A549 treated with ZK216348 at 1 μM for 4 hours (cell line): Measurements from ENCODE around the gene HYAL1. TPM values are rescaled to one million over a fixed set of nuclear protein-coding genes. Genes with fewer than 3 reads are reported as not detected.

Source experiments
- total RNA-seq: library from RNA; stranded (reverse); fragments of 200-300 nt; extraction: Qiagen RNA extraction; gene quantifications from 5 replicates; pipeline ENCODE4 v1.2.3, GENCODE V29; 2022; ENCODE audit warnings: low read depth

Gene HYAL1, protein sequence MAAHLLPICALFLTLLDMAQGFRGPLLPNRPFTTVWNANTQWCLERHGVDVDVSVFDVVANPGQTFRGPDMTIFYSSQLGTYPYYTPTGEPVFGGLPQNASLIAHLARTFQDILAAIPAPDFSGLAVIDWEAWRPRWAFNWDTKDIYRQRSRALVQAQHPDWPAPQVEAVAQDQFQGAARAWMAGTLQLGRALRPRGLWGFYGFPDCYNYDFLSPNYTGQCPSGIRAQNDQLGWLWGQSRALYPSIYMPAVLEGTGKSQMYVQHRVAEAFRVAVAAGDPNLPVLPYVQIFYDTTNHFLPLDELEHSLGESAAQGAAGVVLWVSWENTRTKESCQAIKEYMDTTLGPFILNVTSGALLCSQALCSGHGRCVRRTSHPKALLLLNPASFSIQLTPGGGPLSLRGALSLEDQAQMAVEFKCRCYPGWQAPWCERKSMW
- total RNA-seq: 0.24 to 0.80 TPM (median 0.46 TPM) in 5 replicates

DNA sequence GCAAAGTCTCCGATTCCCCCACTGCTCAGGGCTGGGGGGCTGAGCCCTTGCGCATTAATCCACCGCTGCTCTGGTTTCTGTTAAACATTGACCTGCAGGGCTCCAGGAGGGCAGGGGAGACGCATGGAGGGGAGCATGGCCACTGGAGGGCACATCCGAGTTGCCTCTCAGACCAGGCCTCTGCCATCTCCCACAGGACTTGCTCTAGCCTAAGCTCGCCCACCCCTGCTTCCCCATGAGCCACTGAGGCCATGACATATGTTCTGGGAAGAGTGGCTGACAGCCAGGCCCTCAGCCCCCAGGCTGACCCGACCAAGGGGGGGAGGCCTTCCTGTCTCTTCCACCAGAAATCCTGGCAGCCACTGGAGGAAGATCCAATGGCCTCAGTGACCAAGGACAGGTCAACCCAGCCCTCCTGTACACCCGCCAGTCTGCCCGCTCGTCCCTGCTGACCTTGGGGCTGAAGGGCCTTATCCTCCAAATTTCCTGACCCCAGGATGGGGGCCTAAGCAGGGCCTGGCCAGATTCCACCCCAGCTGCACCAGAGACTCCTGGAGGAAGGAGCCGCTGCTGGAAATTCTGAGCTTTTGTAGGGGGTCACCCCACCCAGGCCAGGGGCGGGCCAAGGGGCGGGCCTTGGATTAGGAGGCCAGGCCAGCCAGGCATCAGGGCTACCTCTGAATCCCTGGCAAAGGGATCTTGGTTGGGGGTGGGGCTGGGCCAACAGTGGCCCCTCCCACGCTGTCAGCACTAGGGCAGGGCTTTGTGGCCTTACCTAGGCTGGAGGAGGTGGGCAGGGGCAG lies at the start of gene HYAL1:
HYAL1 (minus strand) TSS at position 562 of the 803 bp plus-strand sequence. CDS start 618 bp downstream, outside the sequence.

DNA sequence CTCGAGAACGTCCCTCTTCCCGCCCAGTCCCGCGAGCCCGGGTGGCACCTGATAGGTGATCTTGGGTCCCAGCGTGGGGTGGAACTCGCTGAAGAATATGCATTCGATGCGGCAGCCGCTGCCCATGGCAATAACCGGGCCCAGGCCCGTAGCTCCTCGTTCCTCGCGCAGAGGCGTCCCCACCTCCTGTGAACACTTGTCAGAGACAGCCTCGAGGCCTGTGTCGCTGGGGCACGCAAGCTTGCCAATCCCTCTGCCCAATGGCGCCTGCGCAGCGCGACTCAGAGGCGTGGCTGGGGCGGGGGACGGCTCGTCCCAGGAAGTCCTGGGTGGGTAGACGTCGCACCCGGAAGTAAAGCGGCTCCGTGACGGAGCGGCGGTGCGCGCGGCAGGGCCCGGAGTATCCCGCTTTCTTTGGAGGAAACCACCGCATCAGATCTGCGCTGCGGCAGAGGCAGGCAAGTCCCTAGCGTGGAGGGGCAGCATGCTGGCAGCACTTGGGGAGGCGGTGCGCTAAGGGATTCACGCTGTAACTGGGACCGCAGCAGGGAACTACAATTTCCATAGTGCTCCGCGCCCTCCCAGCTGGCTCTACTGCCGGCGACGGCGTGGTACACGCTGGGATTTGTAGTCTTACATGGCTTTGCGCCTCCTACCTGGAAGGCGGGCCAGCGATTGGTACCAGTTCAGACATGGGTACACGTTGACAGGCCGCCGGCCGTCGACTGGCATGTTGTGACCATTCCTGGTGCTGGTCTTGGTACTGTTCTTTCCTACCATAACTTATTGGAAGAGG lies 47.4 kb upstream of the HYAL1 start, which contains the start of the genes CYB561D2 and NPRL2:
CYB561D2 (plus strand) TSS at position 336 of the 796 bp plus-strand sequence. CDS start 572 bp downstream, outside the sequence.
NPRL2 (minus strand) TSS at position 249 of the 796 bp plus-strand sequence; CDS start at position 126, 123 bp downstream.

DNA sequence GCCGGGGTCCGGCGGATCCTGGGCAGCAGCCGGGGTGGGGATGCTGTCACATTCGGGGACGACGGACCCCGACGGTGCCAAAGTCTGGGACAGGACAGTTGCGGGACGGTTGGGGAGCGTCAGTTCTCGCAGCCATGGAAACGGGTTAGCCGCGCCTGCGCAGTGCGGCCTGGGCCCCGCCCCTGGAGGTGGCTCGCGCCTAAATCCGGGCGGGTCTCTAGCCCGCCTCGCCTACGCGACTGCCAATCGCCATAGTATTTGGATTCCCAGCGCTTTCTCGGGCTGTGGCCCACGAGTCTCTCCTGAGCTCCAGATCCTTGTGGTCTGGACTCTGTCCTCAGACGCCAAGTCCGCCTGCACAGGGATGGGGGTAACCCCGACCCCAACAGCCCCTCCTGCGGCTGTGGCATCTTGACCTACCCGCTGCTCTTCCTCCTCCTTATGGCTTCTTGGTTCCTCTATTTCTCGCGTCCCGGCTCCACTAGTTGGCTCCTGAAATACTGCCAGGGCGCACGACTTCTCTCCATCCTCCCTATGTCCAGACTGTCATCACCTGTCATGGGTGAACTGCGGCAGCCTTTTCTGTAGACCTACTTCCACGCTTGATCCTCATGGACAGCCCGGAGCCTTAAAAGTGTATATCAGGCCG lies 42.3 kb upstream of the HYAL1 start, which contains the start of gene ZMYND10:
ZMYND10 (minus strand) TSS at position 147 of the 649 bp plus-strand sequence. CDS start 153 bp downstream, outside the sequence.

DNA sequence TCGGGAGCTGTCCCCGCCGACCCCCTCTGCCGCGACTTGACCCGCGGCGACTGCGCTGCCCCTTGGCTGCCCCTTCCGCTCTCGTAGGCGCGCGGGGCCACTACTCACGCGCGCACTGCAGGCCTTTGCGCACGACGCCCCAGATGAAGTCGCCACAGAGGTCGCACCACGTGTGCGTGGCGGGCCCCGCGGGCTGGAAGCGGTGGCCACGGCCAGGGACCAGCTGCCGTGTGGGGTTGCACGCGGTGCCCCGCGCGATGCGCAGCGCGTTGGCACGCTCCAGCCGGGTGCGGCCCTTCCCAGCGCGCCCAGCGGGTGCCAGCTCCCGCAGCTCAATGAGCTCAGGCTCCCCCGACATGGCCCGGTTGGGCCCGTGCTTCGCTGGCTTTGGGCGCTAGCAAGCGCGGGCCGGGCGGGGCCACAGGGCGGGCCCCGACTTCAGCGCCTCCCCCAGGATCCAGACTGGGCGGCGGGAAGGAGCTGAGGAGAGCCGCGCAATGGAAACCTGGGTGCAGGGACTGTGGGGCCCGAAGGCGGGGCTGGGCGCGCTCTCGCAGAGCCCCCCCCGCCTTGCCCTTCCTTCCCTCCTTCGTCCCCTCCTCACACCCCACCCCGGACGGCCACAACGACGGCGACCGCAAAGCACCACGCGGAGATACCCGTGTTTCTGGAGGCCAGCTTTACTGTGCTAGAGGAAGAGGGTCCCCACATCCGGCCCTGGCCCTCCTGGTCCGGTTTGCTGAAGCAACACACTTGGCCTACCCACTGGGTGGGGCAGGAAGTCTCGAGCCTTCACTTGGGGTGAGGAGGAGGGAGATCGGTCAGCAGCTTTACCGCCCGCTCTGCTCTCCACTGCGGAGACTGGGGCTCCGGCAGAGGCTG lies 37.3 kb upstream of the HYAL1 start, which contains the start of gene RASSF1:
RASSF1 (minus strand) TSS at position 389 of the 882 bp plus-strand sequence; CDS start at position 358, 31 bp downstream.

DNA sequence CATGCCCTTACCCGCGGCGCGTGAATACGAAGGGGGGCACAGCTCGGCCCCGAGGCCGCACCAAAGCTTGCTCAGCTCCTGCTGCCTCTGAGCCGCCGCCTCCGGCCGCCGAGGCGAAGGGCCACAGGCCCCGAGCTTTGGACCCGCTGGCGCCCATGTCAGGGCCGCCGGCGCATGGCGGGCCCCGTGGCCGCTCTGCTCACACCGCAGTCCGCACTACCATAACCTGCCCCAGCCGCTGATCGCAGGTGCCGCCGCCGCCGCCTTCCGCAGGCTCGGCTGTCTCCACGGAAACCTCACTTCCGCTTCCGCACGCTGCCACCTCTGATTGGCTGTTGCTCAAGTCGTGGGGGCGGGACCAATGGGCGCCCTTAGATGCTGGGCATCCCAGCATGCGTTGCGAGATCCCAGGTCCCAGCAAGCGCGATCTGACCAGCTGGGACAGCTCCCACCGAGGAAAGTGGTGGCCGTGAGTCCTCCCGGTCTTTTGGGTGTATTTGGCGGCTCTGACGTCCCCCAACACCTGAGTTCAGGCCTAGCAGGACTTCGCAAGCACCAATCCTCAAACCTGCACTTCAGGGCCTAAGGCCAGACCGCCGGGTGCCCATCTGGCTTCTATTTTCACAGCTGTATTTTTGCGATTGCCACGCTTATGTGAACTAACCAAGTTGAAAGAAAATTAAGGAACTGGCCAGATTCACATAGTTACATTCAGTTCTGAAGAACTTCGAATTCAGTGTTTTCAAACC lies 24.7 kb upstream of the HYAL1 start, which contains the start of gene TUSC2:
TUSC2 (minus strand) TSS at position 281 of the 749 bp plus-strand sequence; CDS start at position 157, 124 bp downstream.

DNA sequence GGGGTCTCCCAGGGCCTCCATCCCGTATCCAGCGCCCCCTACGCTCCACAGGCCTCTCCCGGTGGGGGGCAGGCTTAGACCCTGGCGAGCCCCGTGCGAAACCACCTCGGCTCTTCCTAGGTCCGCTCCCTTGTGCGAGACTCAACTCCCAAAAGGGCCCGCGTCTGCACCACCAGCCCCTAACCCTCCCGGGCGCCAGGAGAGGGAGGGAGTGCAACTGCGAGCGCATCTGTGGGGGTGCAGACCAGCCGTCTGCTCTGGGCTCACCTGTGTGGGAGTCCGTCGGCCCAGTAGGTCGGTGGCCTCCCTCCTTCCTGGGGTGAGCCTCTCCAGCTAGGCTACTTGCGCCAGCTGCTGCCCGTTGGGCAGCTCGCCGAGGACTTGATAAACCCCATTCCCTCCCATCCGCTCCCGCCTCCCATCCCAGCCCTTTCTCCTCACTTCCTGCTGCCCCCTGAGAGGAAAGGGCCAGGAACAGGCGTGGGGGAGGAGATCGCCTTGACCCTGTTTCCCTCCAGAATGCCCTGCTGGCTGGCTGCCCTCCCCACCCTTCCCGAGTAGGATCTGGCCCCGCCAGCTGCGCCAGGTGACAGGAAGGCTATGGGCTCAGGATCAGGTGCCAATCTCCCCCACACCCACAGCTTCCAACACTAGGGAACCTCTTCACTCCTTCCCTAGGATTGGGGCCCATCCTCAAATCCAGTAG lies 19.2 kb upstream of the HYAL1 start, which contains the start of gene HYAL2:
HYAL2 (minus strand) TSS at position 360 of the 706 bp plus-strand sequence. CDS start 2,256 bp downstream, outside the sequence.

DNA sequence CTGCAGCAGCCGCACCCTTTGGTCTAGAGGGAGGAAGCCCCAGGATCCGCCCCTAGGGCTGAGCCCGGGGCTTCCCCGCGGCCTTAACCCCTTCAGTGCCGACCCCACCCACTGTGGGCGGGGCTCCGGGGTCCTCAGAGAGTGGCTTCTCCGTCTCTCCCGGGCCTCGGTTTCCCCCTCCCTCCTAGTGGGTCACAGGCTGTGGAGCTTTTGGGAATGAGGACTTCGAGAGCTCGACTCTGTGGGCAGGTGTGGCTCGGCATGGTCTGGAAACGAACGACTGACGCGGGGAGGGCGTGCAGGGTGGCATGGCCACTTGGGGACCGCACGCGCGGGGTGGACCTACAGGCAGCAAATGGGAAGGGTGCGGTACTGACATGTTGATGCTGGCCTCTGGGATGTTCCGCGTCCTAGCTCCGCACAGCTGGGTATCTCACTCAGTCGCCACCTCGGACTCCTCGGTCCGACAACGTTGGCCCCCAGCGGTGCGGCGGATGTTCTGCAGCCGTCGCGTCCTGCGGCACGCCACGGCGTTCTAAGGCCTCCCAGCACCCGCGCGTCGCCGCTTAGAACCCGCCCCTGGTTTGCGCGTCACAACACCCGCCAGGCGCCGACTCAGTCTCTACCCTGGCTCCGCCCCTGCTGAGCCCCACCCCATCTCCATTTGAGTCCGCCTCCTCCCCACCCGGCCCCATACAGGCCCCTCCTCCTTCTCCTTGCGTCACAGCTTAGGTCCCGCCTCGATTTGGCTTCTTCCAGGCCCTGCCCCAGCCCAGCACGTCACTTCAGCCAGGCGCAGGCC lies 4.3 kb downstream of the HYAL1 start, which contains the start of the genes HYAL3 and NAA80:
HYAL3 (minus strand) TSS at position 570 of the 802 bp plus-strand sequence. CDS start 3,803 bp downstream, outside the sequence.
NAA80 (minus strand) TSS at position 570 of the 802 bp plus-strand sequence. CDS start 1,942 bp downstream, outside the sequence.

DNA sequence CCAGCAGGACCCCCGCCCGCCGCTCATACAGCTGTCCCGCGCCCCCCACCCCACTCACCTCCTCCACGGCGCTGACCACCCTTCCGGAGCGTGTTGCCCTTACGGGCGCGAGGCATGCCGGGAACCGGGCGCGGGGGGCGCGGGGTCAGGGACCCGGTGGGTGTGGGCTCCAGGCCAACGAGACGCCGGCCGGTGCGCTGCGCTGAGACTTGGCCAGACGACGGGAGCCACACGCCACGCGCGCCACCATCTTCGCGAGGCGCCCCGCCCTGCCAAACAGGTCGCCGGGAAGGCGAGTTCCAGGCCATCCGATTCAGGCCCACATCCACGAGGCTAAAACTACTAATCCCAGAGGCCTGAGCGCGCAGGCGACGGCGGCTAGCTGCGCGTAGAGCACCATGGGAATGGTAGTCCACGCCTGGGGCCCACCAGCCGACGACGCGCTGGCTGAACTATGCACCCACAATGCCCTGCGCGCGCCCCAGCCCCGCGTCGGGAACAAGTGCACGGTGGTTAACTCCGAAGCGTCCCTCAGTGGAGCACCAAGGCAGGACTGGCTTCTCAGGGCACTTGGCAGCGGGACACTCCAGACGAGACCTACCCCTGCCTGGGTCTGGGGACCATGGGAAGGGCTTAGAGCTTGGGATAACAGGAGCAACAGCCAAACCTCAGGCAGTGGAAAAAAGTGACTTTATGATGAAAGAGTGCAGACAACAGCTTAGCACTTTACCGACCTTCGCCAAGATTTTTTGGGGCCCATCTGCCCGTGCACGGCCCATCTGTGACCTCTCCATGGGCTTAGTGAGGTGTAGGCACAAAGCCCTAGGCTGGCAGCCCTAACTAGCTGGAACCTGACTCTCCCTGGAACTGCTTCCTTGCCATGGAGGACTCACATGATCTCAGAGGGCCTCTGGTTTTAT lies 11.0 kb downstream of the HYAL1 start, which contains the start of gene IFRD2:
IFRD2 (minus strand) TSS at position 271 of the 920 bp plus-strand sequence; CDS start at position 116, 155 bp downstream.

DNA sequence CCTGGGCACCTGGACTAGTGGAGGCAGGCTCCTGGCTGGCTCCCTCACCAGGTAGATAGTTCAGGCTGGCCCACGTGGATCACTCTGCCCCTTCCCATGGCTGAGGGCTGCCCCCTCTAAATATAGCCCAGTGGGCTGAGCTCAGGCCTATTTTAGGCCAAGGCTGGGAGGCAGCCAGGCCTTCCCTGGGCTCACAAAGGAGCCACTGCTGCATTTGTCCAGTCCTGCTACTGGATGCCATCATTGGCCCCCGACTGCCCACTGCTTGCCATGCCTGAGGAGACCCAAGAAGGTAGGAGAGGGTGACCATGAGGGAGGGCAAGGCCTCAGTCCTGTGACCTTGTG lies 24.5 kb downstream of the HYAL1 start, which contains the start of gene LSMEM2:
LSMEM2 (plus strand) TSS at position 208 of the 345 bp plus-strand sequence; CDS start at position 235, 27 bp downstream.

DNA sequence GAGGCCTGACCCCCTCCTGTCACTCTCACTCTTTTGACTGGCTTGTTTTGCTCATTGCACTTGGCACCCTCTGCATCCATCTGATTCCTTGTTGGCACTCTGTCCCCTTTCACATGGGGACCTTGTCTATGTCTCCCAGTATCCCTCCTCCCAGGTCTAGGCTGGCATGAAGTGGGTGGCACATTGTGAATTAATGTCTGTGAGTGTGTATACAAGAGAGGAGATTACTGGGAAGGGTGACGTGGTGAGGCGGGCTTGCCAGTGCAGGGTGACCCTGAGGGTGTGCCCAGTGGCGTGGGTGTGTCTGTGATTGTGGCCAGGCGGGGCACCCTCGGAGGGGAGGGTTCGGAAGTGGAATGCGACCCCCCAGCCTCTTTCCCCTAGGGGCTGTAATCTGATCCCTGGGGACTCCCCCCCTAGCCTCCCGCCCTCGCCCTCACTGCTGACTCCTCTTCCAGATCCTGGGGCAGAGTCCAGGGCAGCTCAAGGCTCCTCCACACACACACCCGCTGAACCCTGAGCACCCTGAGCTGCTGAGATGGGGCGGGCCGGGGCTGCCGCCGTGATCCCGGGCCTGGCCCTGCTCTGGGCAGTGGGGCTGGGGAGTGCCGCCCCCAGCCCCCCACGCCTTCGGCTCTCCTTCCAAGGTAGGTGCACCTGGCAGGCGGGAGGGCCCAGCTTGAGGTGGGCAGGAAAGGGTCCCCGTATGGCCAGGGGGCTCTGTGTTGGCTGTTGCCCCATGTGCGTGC lies 34.5 kb downstream of the HYAL1 start, which contains the start of gene SEMA3B:
SEMA3B (plus strand) TSS at position 445 of the 749 bp plus-strand sequence; CDS start at position 539, 94 bp downstream.

Other genes starting within 250 kb of the HYAL1 start
- gene RBM5, start 214.7 kb downstream of the HYAL1 start, total RNA-seq: 30.4 to 44.1 TPM (median 37.3 TPM) in 5 replicates
- gene SEMA3F, start 148.2 kb downstream of the HYAL1 start, total RNA-seq: 8.6 to 16.4 TPM (median 14.0 TPM) in 5 replicates
- gene GNAT1, start 112.0 kb downstream of the HYAL1 start, total RNA-seq: 0.07 TPM in 1 of 5 replicates, not detected in the others
- gene SLC38A3, start 98.3 kb downstream of the HYAL1 start, total RNA-seq: 0.20 TPM in 1 of 5 replicates, not detected in the others
- 33.0 to 49.5 TPM (median 48.7 TPM) in 5 replicates for gene GNAI2, start 67.4 kb downstream of the HYAL1 start, total RNA-seq
- gene SEMA3B, start 34.4 kb downstream of the HYAL1 start, total RNA-seq: 4.7 to 9.6 TPM (median 7.3 TPM) in 5 replicates
- 0.14 TPM in 1 of 5 replicates, not detected in the others for gene LSMEM2, start 24.5 kb downstream of the HYAL1 start, total RNA-seq
- gene IFRD2, start 11.1 kb downstream of the HYAL1 start, total RNA-seq: 53.1 to 98.4 TPM (median 95.9 TPM) in 5 replicates
- gene HYAL3, start 4.2 kb downstream of the HYAL1 start, total RNA-seq: 5.7 to 11.3 TPM (median 8.8 TPM) in 5 replicates
- 4.6 to 8.6 TPM (median 6.1 TPM) in 5 replicates for gene NAA80, start 4.2 kb downstream of the HYAL1 start, total RNA-seq
- 14.7 to 31.6 TPM (median 29.4 TPM) in 5 replicates for gene HYAL2, start 19.2 kb upstream of the HYAL1 start, total RNA-seq
- 21.2 to 43.0 TPM (median 36.2 TPM) in 5 replicates for gene TUSC2, start 24.6 kb upstream of the HYAL1 start, total RNA-seq
- 13.9 to 20.7 TPM (median 18.4 TPM) in 5 replicates for gene RASSF1, start 37.3 kb upstream of the HYAL1 start, total RNA-seq
- gene ZMYND10, start 42.2 kb upstream of the HYAL1 start, total RNA-seq: 0.89 to 2.2 TPM (median 1.5 TPM) in 5 replicates
- 9.3 to 14.5 TPM (median 13.8 TPM) in 5 replicates for gene NPRL2, start 47.2 kb upstream of the HYAL1 start, total RNA-seq
- 11.9 to 22.1 TPM (median 18.8 TPM) in 5 replicates for gene CYB561D2, start 47.3 kb upstream of the HYAL1 start, total RNA-seq
- gene TMEM115, start 55.9 kb upstream of the HYAL1 start, total RNA-seq: 27.9 to 52.4 TPM (median 47.5 TPM) in 5 replicates
- 0.15 to 0.69 TPM (median 0.66 TPM) in 5 replicates for gene CACNA2D2, start 200.1 kb upstream of the HYAL1 start, total RNA-seq